Thyroid gland (tissue), 4 donors: ENCODE data around the gene RPL18.

Experiments
- CTCF ChIP-seq, 6 experiments: fragments of 200-600 bp in 3 of 6; fragments of 450-650 bp in 3 of 6; sonication (generic) in 3 of 6; IDR thresholded peaks; one replicate each; pipeline ENCODE4 v1.5.1; 2016 to 2019; ENCODE audit warnings: antibody characterized with exemption in 6 of 6, mild to moderate bottlenecking in 2 of 6, inconsistent platforms in 1 of 6, moderate library complexity in 1 of 6
- POLR2A ChIP-seq, 2 donors: fragments of 450-650 bp; IDR thresholded peaks; one replicate each; pipeline ENCODE4 v1.6.1; 2017; ENCODE audit warnings: antibody characterized with exemption in 2 of 2, mild to moderate bottlenecking in 2 of 2, moderate library complexity in 1 of 2

GRCh38 chr19:48665786-48666185, 46.8 kb upstream of the RPL18 start:
- TF ChIP-seq CTCF (IDR thresholded peaks at IDR 0.05) (no peak), POLR2A (IDR thresholded peaks at IDR 0.05) (no peak)
